ENCODE results near the gene HECTD3.

The HECTD3 gene

GRCh38 chr1:45035631-45036301, 24.6 kb upstream of the HECTD3 start:
- H3K27me3 ChIP-seq (ENCODE audit: insufficient read depth, poor library complexity, severe bottlenecking): no peaks in the 10 kb centered on the region
- H3K4me3 ChIP-seq (replicated peaks; ENCODE audit: insufficient read depth, low read length): no peak overlapping the region
- TF ChIP-seq GABPA (IDR thresholded peaks at IDR 0.05; ENCODE audit: low read depth) (no peak), REST (IDR thresholded peaks at IDR 0.05; ENCODE audit: insufficient replicate concordance, low read depth) (no peak), CTCF (IDR thresholded peaks at IDR 0.05; ENCODE audit: insufficient read depth, low read length) (no peak), POLR2AphosphoS5 (IDR thresholded peaks at IDR 0.05; ENCODE audit: low read depth) (no peak), SPI1 (IDR thresholded peaks at IDR 0.05; ENCODE audit: borderline replicate concordance, low read depth) (no peak)
- no peak overlapping the region for H3K27ac ChIP-seq (replicated peaks)
- DNase-seq (ENCODE audit: low read depth in 1 of 2, low spot score in 1 of 2): no peak

- TF ChIP-seq SPI1 (IDR thresholded peaks at IDR 0.05; ENCODE audit: borderline replicate concordance, low read depth) (no peak), POLR2AphosphoS5 (IDR thresholded peaks at IDR 0.05; ENCODE audit: low read depth) (no peak), REST (IDR thresholded peaks at IDR 0.05; ENCODE audit: insufficient replicate concordance, low read depth) (no peak), GABPA (IDR thresholded peaks at IDR 0.05; ENCODE audit: low read depth) (no peak), CTCF (IDR thresholded peaks at IDR 0.05; ENCODE audit: insufficient read depth, low read length) (no peak)
- Histone ChIP-seq H3K27me3 (ENCODE audit: insufficient read depth, poor library complexity, severe bottlenecking) (no peaks in the 10 kb centered on the region), H3K27ac (replicated peaks) (no peak overlapping the region), H3K4me3 (replicated peaks; ENCODE audit: insufficient read depth, low read length) (no peak overlapping the region)
- DNase-seq (ENCODE audit: low read depth in 1 of 2, low spot score in 1 of 2): no peak
Observed at GRCh38 chr1:45033356-45033755, 22.2 kb upstream of the HECTD3 start.

GRCh38 chr1:45032837-45033236, 21.7 kb upstream of the HECTD3 start:
- Histone ChIP-seq H3K4me3 (replicated peaks; ENCODE audit: insufficient read depth, low read length) (no peak overlapping the region), H3K27me3 (ENCODE audit: insufficient read depth, poor library complexity, severe bottlenecking) (no peaks in the 10 kb centered on the region), H3K27ac (replicated peaks) (no peak overlapping the region)
- TF ChIP-seq CTCF (IDR thresholded peaks at IDR 0.05; ENCODE audit: insufficient read depth, low read length) (no peak), SPI1 (IDR thresholded peaks at IDR 0.05; ENCODE audit: borderline replicate concordance, low read depth) (no peak), REST (IDR thresholded peaks at IDR 0.05; ENCODE audit: insufficient replicate concordance, low read depth) (no peak), POLR2AphosphoS5 (IDR thresholded peaks at IDR 0.05; ENCODE audit: low read depth) (no peak), GABPA (IDR thresholded peaks at IDR 0.05; ENCODE audit: low read depth) (no peak)
- no peak for DNase-seq (ENCODE audit: low read depth in 1 of 2, low spot score in 1 of 2)
